H4 (cell line): ENCODE results near the gene HMGN3. TPM values are rescaled to one million over a fixed set of nuclear protein-coding genes. Genes with fewer than 3 reads are reported as not detected.

Experiments
- DNase-seq: peaks from one replicate; pipeline ENCODE4 v3.0.0-alpha.2; 2015; ENCODE audit warnings: low spot score
- total RNA-seq: library from RNA; depleted of rRNA; stranded (reverse); fragments of >200 nt; shearing (Covaris generic); gene quantifications from 2 replicates; pipeline ENCODE4 v1.2.3, GENCODE V29; 2014; rRNA removed

The HMGN3 gene
- total RNA-seq, 1 experiment from 2014 or later = 150 TPM

GRCh38 chr6:79184641-79185040 lies 49.8 kb downstream of the HMGN3 start:
- DNase-seq = no peak

- DNase-seq = no peak
Observed at GRCh38 chr6:79184086-79184485, 50.4 kb downstream of the HMGN3 start.

- no peak for DNase-seq
Observed at GRCh38 chr6:79180052-79180451, 54.4 kb downstream of the HMGN3 start.

- no peak for DNase-seq
Observed at GRCh38 chr6:79173378-79173777, 61.1 kb downstream of the HMGN3 start.

- no peak for DNase-seq
Observed at GRCh38 chr6:79170959-79171358, 63.5 kb downstream of the HMGN3 start.

- no peak for DNase-seq
Observed at GRCh38 chr6:79170431-79170830, 64.1 kb downstream of the HMGN3 start.

- DNase-seq = no peak
Observed at GRCh38 chr6:79168695-79168980, 65.8 kb downstream of the HMGN3 start.

- DNase-seq = no peak
Observed at GRCh38 chr6:79167931-79168694, 66.4 kb downstream of the HMGN3 start.

- no peak for DNase-seq
Observed at GRCh38 chr6:79159846-79160245, 74.6 kb downstream of the HMGN3 start.

- no peak for DNase-seq
Observed at GRCh38 chr6:79158856-79159516, 75.5 kb downstream of the HMGN3 start.

GRCh38 chr6:79157961-79158644 lies 76.4 kb downstream of the HMGN3 start:
- no peak for DNase-seq

- DNase-seq = no peak
Observed at GRCh38 chr6:79152269-79152737, 82.2 kb downstream of the HMGN3 start.

Other genes starting within 250 kb of the HMGN3 start
- 10.9 and 14.2 TPM in 2 replicates for gene PHIP, start 156.4 kb downstream of the HMGN3 start, total RNA-seq